ENCODE measurements around the gene TTI1. TPM values are rescaled to one million over a fixed set of nuclear protein-coding genes. Genes with fewer than 3 reads are reported as not detected.

TTI1 gene
- total and polyA plus RNA-seq, 2 of the 13 experiments (the other 11 are each of a cell fraction or from before 2014, with no cell fraction given) = 22.9 to 39.8 TPM

DNA sequence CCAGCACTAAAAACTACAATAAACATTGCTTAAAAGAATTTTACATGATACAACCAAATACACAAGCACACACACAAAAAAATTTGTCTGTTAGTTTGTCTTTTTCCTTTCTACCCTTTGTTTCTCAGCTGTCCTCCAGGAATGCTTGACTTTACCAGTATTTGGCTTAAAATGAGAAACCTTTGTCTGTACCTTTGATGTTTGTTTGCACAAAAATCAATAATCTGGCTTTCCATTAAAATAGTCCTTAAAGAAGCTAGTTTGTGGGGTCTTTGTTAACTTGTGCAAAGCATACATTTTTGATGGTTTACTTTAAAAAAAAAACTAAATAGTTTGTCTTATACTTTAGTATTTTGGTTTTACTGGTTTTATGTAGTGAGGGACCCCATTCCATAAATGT, 49.6 kb upstream of the TTI1 start (continued):
- TF ChIP-seq ELF3 (CRISPR knock-in tag; IDR thresholded peaks at IDR 0.05) (peak; percentile 59), KDM3A (CRISPR knock-in tag; IDR thresholded peaks at IDR 0.05; ENCODE audit: low read depth) (0 out of 2 replicates have a peak, but pooled peaks have one; percentile 18), REST (IDR thresholded peaks at IDR 0.05; ENCODE audit: borderline replicate concordance in 1 of 2, low read depth in 1 of 2, low read length in 2 of 2) (peak in 1 of 2 experiments; percentile 64; a peak in 2 of 4 replicates), ATM (IDR thresholded peaks at IDR 0.05; ENCODE audit: borderline replicate concordance) (no peak), DDIT3 (CRISPR knock-in tag; IDR thresholded peaks at IDR 0.05) (0 out of 2 replicates have a peak, but pooled peaks have one; percentile 55), BCL6 (CRISPR knock-in tag; IDR thresholded peaks at IDR 0.05) (peak; percentile 100), SMAD1 (CRISPR knock-in tag; IDR thresholded peaks at IDR 0.05; ENCODE audit: borderline replicate concordance, low read depth) (no peak), KLF11 (CRISPR knock-in tag; IDR thresholded peaks at IDR 0.05) (peak; percentile 86), NFIC (IDR thresholded peaks at IDR 0.05; ENCODE audit: low read length) (peak; percentile 95), CEBPB (IDR thresholded peaks at IDR 0.05; ENCODE audit: borderline replicate concordance, low read depth, low read length) (no peak), MED1 (CRISPR knock-in tag; IDR thresholded peaks at IDR 0.05) (peak; percentile 61; the same call in 1 of the 2 replicates), SIX4 (CRISPR knock-in tag; IDR thresholded peaks at IDR 0.05) (peak; percentile 83), MIXL1 (CRISPR knock-in tag; IDR thresholded peaks at IDR 0.05) (peak; percentile 97), PHF5A (CRISPR knock-in tag; IDR thresholded peaks at IDR 0.05; ENCODE audit: low read depth, unreplicated experiment) (peak; percentile 95), HNRNPH1 (optimal IDR thresholded peaks at IDR 0.05; ENCODE audit: low read depth, low read length) (no peak), ZSCAN9 (CRISPR knock-in tag; IDR thresholded peaks at IDR 0.05; ENCODE audit: borderline replicate concordance) (0 out of 2 replicates have a peak, but pooled peaks have one; percentile 53), POGZ (CRISPR knock-in tag; IDR thresholded peaks at IDR 0.05) (peak; percentile 76), BRCA1 (CRISPR knock-in tag; IDR thresholded peaks at IDR 0.05) (no peak), ARNT (IDR thresholded peaks at IDR 0.05) (no peak), KDM1A (CRISPR knock-in tag; IDR thresholded peaks at IDR 0.05) (0 out of 2 replicates have a peak, but pooled peaks have one; percentile 30), ERF (CRISPR knock-in tag; IDR thresholded peaks at IDR 0.05) (peak; percentile 43; the same call in 1 of the 2 replicates), ZMYM4 (CRISPR knock-in tag; IDR thresholded peaks at IDR 0.05) (no peak), ZKSCAN8 (CRISPR knock-in tag; IDR thresholded peaks at IDR 0.05; ENCODE audit: borderline replicate concordance) (peak; percentile 90; the same call in 1 of the 2 replicates), MIER3 (CRISPR knock-in tag; IDR thresholded peaks at IDR 0.05; ENCODE audit: borderline replicate concordance) (peak; percentile 58; the same call in 1 of the 2 replicates)
- TF ChIP-seq, protein P1, sequence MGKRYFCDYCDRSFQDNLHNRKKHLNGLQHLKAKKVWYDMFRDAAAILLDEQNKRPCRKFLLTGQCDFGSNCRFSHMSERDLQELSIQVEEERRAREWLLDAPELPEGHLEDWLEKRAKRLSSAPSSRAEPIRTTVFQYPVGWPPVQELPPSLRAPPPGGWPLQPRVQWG (CRISPR knock-in tag; IDR thresholded peaks at IDR 0.05; ENCODE audit: borderline replicate concordance, low read depth) = no peak
- TF ChIP-seq, protein P2, sequence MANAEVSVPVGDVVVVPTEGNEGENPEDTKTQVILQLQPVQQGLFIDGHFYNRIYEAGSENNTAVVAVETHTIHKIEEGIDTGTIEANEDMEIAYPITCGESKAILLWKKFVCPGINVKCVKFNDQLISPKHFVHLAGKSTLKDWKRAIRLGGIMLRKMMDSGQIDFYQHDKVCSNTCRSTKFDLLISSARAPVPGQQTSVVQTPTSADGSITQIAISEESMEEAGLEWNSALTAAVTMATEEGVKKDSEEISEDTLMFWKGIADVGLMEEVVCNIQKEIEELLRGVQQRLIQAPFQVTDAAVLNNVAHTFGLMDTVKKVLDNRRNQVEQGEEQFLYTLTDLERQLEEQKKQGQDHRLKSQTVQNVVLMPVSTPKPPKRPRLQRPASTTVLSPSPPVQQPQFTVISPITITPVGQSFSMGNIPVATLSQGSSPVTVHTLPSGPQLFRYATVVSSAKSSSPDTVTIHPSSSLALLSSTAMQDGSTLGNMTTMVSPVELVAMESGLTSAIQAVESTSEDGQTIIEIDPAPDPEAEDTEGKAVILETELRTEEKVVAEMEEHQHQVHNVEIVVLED (CRISPR knock-in tag; IDR thresholded peaks at IDR 0.05; ENCODE audit: borderline replicate concordance) = peak; percentile 29; the same call in 1 of the 2 replicates
- TF ChIP-seq, protein P3, sequence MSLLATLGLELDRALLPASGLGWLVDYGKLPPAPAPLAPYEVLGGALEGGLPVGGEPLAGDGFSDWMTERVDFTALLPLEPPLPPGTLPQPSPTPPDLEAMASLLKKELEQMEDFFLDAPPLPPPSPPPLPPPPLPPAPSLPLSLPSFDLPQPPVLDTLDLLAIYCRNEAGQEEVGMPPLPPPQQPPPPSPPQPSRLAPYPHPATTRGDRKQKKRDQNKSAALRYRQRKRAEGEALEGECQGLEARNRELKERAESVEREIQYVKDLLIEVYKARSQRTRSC (CRISPR knock-in tag; IDR thresholded peaks at IDR 0.05; ENCODE audit: low read depth) = no peak

All from HepG2 (cell line).